Right lobe of liver (tissue), 4 donors: Measurements from ENCODE around the gene CDY2A.
"Not testable (repeated sequence)": the region's sequence is repeated elsewhere in the genome, so short reads cannot be mapped to it uniquely, and the experiment has no call there.

Experiments
- CTCF ChIP-seq, 4 donors: fragments of 200-600 bp in 3 of 4; fragments of 450-650 bp in 1 of 4; IDR thresholded peaks; one replicate each; pipeline versions ENCODE4 v1.5.1 to v1.8.0; 2016 to 2022; ENCODE audit warnings: antibody characterized with exemption in 4 of 4, mild to moderate bottlenecking in 2 of 4
- POLR2A ChIP-seq: fragments of 450-650 bp; IDR thresholded peaks from one replicate; pipeline ENCODE4 v1.6.1; 2017; ENCODE audit warnings: antibody characterized with exemption, mild to moderate bottlenecking
- donor health status: DM: no; HTN: no; CAD: no.
- donor health status: DM: no; HTN: no; CAD: no.
- donor health status: DM: no; HTN: yes; CAD: no.

- not testable (repeated sequence) for TF ChIP-seq CTCF (IDR thresholded peaks at IDR 0.05); POLR2A
These were observed 30.9 kb downstream of the CDY2A start for GRCh38 chrY:18056473-18056872.
